GM03348 (cell line): ENCODE data around the gene GNB1.
"Not testable (repeated sequence)": the region's sequence is repeated elsewhere in the genome, so short reads cannot be mapped to it uniquely, and the experiment has no call there.

Experiments
- DNase-seq: peaks from one replicate; pipeline ENCODE4 v3.0.0; 2012; ENCODE audit warnings: low spot score

The GNB1 gene

GRCh38 chr1:1889847-1890505 is 911 bp downstream of the GNB1 start:
- DNase-seq = peak; percentile 86

- no peak for DNase-seq
These were observed 1.7 kb downstream of the GNB1 start for GRCh38 chr1:1889090-1889750.

GRCh38 chr1:1883890-1884289 is 7.0 kb downstream of the GNB1 start:
- not testable (repeated sequence) for DNase-seq

GRCh38 chr1:1883092-1883873 is 7.6 kb downstream of the GNB1 start:
- DNase-seq = no peak

- no peak for DNase-seq
These were observed 9.2 kb downstream of the GNB1 start for GRCh38 chr1:1881727-1882126.

GRCh38 chr1:1880617-1881312 is 10.1 kb downstream of the GNB1 start:
- DNase-seq = no peak

GRCh38 chr1:1879942-1880341 is 10.9 kb downstream of the GNB1 start:
- DNase-seq = no peak

GRCh38 chr1:1877865-1878436 is 12.9 kb downstream of the GNB1 start:
- no peak for DNase-seq

- no peak for DNase-seq
These were observed 14.5 kb downstream of the GNB1 start for GRCh38 chr1:1876335-1876930.

- no peak for DNase-seq
These were observed 15.0 kb downstream of the GNB1 start for GRCh38 chr1:1875932-1876331.

- DNase-seq = no peak
These were observed 16.0 kb downstream of the GNB1 start for GRCh38 chr1:1874901-1875300.

GRCh38 chr1:1873186-1873585 is 17.7 kb downstream of the GNB1 start:
- DNase-seq = no peak

- no peak for DNase-seq
These were observed 18.4 kb downstream of the GNB1 start for GRCh38 chr1:1872329-1872994.

- no peak for DNase-seq
These were observed 21.4 kb downstream of the GNB1 start for GRCh38 chr1:1869469-1869868.

GRCh38 chr1:1867164-1867563 is 23.7 kb downstream of the GNB1 start:
- no peak for DNase-seq

- peak; percentile 43 for DNase-seq
These were observed 27.9 kb downstream of the GNB1 start for GRCh38 chr1:1862905-1863547.

GRCh38 chr1:1861761-1862310 is 29.1 kb downstream of the GNB1 start:
- not testable (repeated sequence) for DNase-seq

GRCh38 chr1:1861339-1861730 is 29.6 kb downstream of the GNB1 start:
- DNase-seq = no peak

GRCh38 chr1:1859970-1860697 is 30.8 kb downstream of the GNB1 start:
- not testable (repeated sequence) for DNase-seq
